ENCODE measurements around the gene SUCLG2. TPM values are rescaled to one million over a fixed set of nuclear protein-coding genes. Genes with fewer than 3 reads are reported as not detected.

The SUCLG2 gene
- total RNA-seq, 2 experiments from 2014 or later = 28.3 to 44.7 TPM

DNA sequence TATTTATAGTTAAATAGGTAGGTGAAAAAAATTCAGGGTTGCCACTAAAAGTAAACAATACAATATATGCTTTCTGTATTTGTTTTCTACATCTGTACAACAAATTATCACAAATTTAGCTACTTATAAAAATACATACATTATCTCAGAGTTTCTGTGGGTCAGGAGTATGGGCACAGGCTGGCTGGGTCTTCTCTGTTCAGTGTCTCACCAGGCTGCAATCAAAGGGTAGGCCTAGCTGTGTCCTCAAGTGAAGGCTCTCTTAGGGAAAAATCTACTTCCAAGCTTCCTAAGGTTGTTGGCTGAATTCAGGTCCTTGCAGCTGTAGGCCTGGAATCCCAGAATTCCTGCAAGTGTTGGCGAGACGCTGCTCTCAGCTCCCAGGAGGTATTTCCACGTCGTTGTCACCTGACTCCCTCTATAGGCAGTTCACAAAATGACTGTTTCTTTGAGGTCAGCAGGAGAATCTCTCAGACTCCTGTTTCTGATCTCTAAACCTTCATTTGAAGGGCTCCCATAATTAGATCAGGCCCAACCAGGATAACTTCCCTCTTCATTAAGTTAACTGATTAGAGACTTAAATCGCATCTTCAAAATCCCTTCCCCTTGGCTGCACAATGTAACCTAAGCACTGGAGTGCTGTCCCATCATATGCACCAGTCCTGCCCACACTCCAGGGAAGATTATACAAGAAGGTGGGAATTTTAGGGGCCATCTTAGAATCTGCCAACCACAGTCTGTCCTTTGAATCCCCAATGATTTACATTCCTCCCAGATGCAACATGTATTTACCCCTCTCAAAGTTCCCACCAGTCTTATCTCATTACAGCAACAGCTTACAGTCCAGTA lies 296.6 kb downstream of the SUCLG2 start:
- BruUV-seq (replicated peaks) = no TSS peak
- no peak for TF ChIP-seq EZH2phosphoT487 (IDR thresholded peaks at IDR 0.05; ENCODE audit: borderline replicate concordance, low read depth, low read length)
- TF ChIP-seq, protein P1, sequence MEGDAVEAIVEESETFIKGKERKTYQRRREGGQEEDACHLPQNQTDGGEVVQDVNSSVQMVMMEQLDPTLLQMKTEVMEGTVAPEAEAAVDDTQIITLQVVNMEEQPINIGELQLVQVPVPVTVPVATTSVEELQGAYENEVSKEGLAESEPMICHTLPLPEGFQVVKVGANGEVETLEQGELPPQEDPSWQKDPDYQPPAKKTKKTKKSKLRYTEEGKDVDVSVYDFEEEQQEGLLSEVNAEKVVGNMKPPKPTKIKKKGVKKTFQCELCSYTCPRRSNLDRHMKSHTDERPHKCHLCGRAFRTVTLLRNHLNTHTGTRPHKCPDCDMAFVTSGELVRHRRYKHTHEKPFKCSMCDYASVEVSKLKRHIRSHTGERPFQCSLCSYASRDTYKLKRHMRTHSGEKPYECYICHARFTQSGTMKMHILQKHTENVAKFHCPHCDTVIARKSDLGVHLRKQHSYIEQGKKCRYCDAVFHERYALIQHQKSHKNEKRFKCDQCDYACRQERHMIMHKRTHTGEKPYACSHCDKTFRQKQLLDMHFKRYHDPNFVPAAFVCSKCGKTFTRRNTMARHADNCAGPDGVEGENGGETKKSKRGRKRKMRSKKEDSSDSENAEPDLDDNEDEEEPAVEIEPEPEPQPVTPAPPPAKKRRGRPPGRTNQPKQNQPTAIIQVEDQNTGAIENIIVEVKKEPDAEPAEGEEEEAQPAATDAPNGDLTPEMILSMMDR (conservative IDR thresholded peaks at IDR 0.05; ENCODE audit: low read length) = peak; percentile 76
- Histone ChIP-seq H3K9me3 (ENCODE audit: low read length) (no peaks in the 10 kb centered on the region), H3K4me3 (ENCODE audit: low read depth, low read length, poor library complexity, severe bottlenecking) (no peak overlapping the region), H3K79me2 (ENCODE audit: insufficient read depth, low read depth, low read length) (no peaks in the 10 kb centered on the region), H2AFZ (ENCODE audit: low read length) (peak overlapping the region; percentile 55; the same call in 1 of the 2 replicates), H4K20me1 (ENCODE audit: insufficient read depth, low read length) (no peaks in the 10 kb centered on the region), H3K4me2 (ENCODE audit: low read length) (no peak overlapping the region), H3K36me3 (ENCODE audit: insufficient read depth, low read length) (no peaks in the 10 kb centered on the region), H3K4me1 (ENCODE audit: insufficient read depth, low read length, poor library complexity, severe bottlenecking) (no peaks in the 10 kb centered on the region), H3K9me2 (ENCODE audit: insufficient read depth, low read length) (no peaks in the 10 kb centered on the region), H3K27ac (ENCODE audit: low read depth, low read length, poor library complexity, severe bottlenecking) (no peak overlapping the region)
- POLR2A ChIA-PET = no interaction called here
- peak; percentile 25 for DNase-seq (ENCODE audit: low spot score)
- intact Hi-C loops (cut with micrococcal nuclease; ENCODE audit: unreplicated experiment) = no loop called here
- CTCF ChIA-PET (ENCODE audit: unreplicated experiment) = no interaction called here

DNA sequence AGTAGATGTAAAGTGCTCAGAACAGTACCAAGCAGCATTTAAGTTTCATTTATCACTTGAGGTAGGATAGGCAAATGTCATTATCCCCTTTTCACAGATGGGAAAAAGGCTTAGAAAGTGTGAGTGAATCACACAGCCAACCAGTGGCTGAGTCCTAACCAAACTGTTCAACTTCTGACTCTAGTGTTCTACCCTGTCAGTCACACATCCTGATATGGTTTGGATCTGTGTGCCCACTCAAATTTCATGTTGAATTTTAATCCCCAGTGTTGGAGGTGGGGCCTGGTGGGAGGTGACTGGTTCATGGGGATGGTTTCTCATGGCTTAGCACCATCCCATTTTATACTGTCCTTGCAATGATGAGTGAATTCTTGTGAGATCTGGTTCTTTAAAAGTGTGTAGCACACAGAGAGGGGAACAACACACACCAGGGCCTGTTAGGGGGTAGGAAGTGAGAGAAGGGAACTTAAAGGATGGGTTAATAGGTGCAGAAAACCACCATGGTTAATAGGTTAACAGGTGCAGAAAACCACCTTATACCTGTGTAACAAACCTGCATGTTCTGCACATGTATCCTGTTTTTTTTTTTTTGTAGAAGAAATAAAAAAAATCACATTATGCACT lies 304.7 kb downstream of the SUCLG2 start:
- H2AFZ ChIP-seq (ENCODE audit: low read length) = no peak overlapping the region
- H3K9me3 ChIP-seq (ENCODE audit: low read length) = no peaks in the 10 kb centered on the region
- no peak for DNase-seq (ENCODE audit: low spot score)
- ChIA-PET POLR2A (no interaction called here), CTCF (ENCODE audit: unreplicated experiment) (no interaction called here)
- TF ChIP-seq EZH2phosphoT487 (IDR thresholded peaks at IDR 0.05; ENCODE audit: borderline replicate concordance, low read depth, low read length) = no peak
- TF ChIP-seq, protein P1 (conservative IDR thresholded peaks at IDR 0.05; ENCODE audit: low read length) = no peak
- no peaks in the 10 kb centered on the region for H3K79me2 ChIP-seq (ENCODE audit: insufficient read depth, low read depth, low read length)
- intact Hi-C loops (cut with micrococcal nuclease; ENCODE audit: unreplicated experiment) = no loop called here
- no peaks in the 10 kb centered on the region for H3K9me2 ChIP-seq (ENCODE audit: insufficient read depth, low read length)
- H3K4me1 ChIP-seq (ENCODE audit: insufficient read depth, low read length, poor library complexity, severe bottlenecking) = no peaks in the 10 kb centered on the region
- no peaks in the 10 kb centered on the region for H4K20me1 ChIP-seq (ENCODE audit: insufficient read depth, low read length)
- H3K4me3 ChIP-seq (ENCODE audit: low read depth, low read length, poor library complexity, severe bottlenecking) = no peak overlapping the region
- no peaks in the 10 kb centered on the region for H3K36me3 ChIP-seq (ENCODE audit: insufficient read depth, low read length)
- no TSS peak for BruUV-seq (replicated peaks)
- H3K4me2 ChIP-seq (ENCODE audit: low read length) = no peak overlapping the region
- H3K27ac ChIP-seq (ENCODE audit: low read depth, low read length, poor library complexity, severe bottlenecking) = no peak overlapping the region

DNA sequence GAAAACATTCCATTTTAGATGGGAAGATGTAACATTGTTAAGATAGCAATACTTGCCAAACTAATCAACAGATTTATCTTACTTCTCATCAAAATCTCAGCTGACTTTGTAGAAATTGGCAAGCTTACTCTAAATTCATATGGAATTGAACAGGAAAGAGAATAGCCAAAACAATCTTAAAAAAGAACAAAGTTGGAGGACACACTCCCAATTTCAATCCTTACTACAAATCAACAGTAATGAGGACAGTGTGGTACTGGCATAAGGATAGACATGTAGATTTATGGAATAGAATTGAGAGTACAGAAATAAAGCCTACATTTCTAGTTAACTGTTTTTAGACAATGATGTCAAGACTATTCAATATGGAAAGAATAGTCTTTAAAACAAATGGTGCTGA lies 308.3 kb downstream of the SUCLG2 start:
- ChIA-PET CTCF (ENCODE audit: unreplicated experiment) (no interaction called here), POLR2A (no interaction called here)
- no peak overlapping the region for H3K27ac ChIP-seq (ENCODE audit: low read depth, low read length, poor library complexity, severe bottlenecking)
- no peaks in the 10 kb centered on the region for H3K36me3 ChIP-seq (ENCODE audit: insufficient read depth, low read length)
- H3K79me2 ChIP-seq (ENCODE audit: insufficient read depth, low read depth, low read length) = no peaks in the 10 kb centered on the region
- no peak overlapping the region for H3K4me3 ChIP-seq (ENCODE audit: low read depth, low read length, poor library complexity, severe bottlenecking)
- no peak overlapping the region for H2AFZ ChIP-seq (ENCODE audit: low read length)
- intact Hi-C loops (cut with micrococcal nuclease; ENCODE audit: unreplicated experiment) = no loop called here
- no peaks in the 10 kb centered on the region for H4K20me1 ChIP-seq (ENCODE audit: insufficient read depth, low read length)
- no peak for TF ChIP-seq EZH2phosphoT487 (IDR thresholded peaks at IDR 0.05; ENCODE audit: borderline replicate concordance, low read depth, low read length)
- TF ChIP-seq, protein P1 (conservative IDR thresholded peaks at IDR 0.05; ENCODE audit: low read length) = no peak
- H3K4me2 ChIP-seq (ENCODE audit: low read length) = no peak overlapping the region
- DNase-seq (ENCODE audit: low spot score) = no peak
- H3K4me1 ChIP-seq (ENCODE audit: insufficient read depth, low read length, poor library complexity, severe bottlenecking) = no peaks in the 10 kb centered on the region
- BruUV-seq (replicated peaks) = no TSS peak
- no peaks in the 10 kb centered on the region for H3K9me3 ChIP-seq (ENCODE audit: low read length)
- no peaks in the 10 kb centered on the region for H3K9me2 ChIP-seq (ENCODE audit: insufficient read depth, low read length)

Measured in OCI-LY7 (cell line).